HepG2 (cell line): ENCODE measurements around the gene TMEM127. TPM values are rescaled to one million over a fixed set of nuclear protein-coding genes. Genes with fewer than 3 reads are reported as not detected.

Source experiments
- ATAC-seq: fragments of 200-7000 bp; cut with Tn5 transposase; 3 replicates; pipeline ENCODE4 v1.9.1; 2020; ENCODE audit warnings: mild to moderate bottlenecking, moderate library complexity
- BruUV-seq: library from RNA; stranded (reverse); fragments of 400-500 nt; replicated peaks from 2 replicates; lab custom pipeline; 2021; lab: Mats Ljungman, UMichigan
- CTCF ChIA-PET: fragments of 300-600 bp; formaldehyde crosslinking; extraction: SDS; loops from one replicate; lab custom pipeline; 2021; ENCODE audit warnings: low total read pairs, inconsistent platforms, low intra/inter-chr PET ratio; lab: Yijun Ruan, JAX
- POLR2A ChIA-PET: fragments of 350-600 bp; sonication (Branson Sonifier 250); formaldehyde crosslinking; loops from one replicate; lab custom pipeline; 2020; ENCODE audit warnings: antibody characterized with exemption, inconsistent platforms; lab: Yijun Ruan, JAX
- DNase-seq: peaks from one replicate; pipeline ENCODE4 v3.0.0-alpha.2; 2015; ENCODE audit warnings: low spot score
- FAIRE-seq: peaks from 3 replicates; lab custom pipeline; 2011; peaks lifted over from hg19 to GRCh38; lab: Jason Lieb, UNC
- H2AFZ ChIP-seq: one replicate; pipeline ENCODE4 v1.6.1; 2011; ENCODE audit warnings: low read length, inconsistent platforms
- H3K27ac ChIP-seq: fragments of 300-600 bp; 3 replicates; pipeline ENCODE4 v1.8.0; 2011; ENCODE audit warnings: mixed run types, mild to moderate bottlenecking, mixed read lengths, low read length, inconsistent platforms; ENCODE audit not compliant: insufficient read depth; ENCODE audit errors: extremely low read length
- H3K27me3 ChIP-seq, 2 experiments: fragments of 200-600 bp in 1 of 2; 2 replicates in 1 of 2; 3 replicates in 1 of 2; pipeline versions ENCODE4 v1.6.0 to v1.8.0; 2011; ENCODE audit warnings: low read length in 2 of 2, mild to moderate bottlenecking in 2 of 2, moderate library complexity in 2 of 2, inconsistent platforms in 1 of 2; ENCODE audit not compliant: insufficient read depth in 2 of 2, control insufficient read depth in 1 of 2
- H3K36me3 ChIP-seq, 2 experiments: fragments of 200-600 bp in 1 of 2; replicated peaks in 1 of 2; 2 replicates in 1 of 2; 3 replicates in 1 of 2; pipeline versions ENCODE4 v1.5.1 to v1.8.0; 2011; ENCODE audit warnings: low read length in 2 of 2, inconsistent platforms in 1 of 2; ENCODE audit not compliant: insufficient read depth in 2 of 2, control insufficient read depth in 1 of 2
- H3K4me1 ChIP-seq: 2 replicates; pipeline ENCODE4 v1.5.1; 2012; ENCODE audit warnings: low read length, inconsistent platforms; ENCODE audit not compliant: insufficient read depth
- H3K4me2 ChIP-seq: 2 replicates; pipeline ENCODE4 v1.6.0; 2011; ENCODE audit warnings: low read depth, low read length, inconsistent platforms
- H3K4me3 ChIP-seq, 3 experiments: fragments of 200-600 bp in 1 of 3; sonication (generic), shearing (Covaris generic) in 1 of 3; replicated peaks in 1 of 3; 2 replicates each; pipeline ENCODE4 v1.5.1; 2011 to 2016; ENCODE audit warnings: low read length in 3 of 3, inconsistent platforms in 2 of 3, low read depth in 2 of 3, mild to moderate bottlenecking in 2 of 3, control low read depth in 1 of 3, mixed read lengths in 1 of 3; ENCODE audit not compliant: insufficient read depth in 1 of 3
- H3K79me2 ChIP-seq: one replicate; pipeline ENCODE4 v1.6.1; 2011; ENCODE audit warnings: low read length, inconsistent platforms; ENCODE audit not compliant: insufficient read depth
- H3K9ac ChIP-seq: 2 replicates; pipeline ENCODE4 v1.6.0; 2011; ENCODE audit warnings: mild to moderate bottlenecking, low read depth, low read length, inconsistent platforms; ENCODE audit not compliant: insufficient read depth
- H3K9me3 ChIP-seq: 2 replicates; pipeline ENCODE4 v1.5.1; 2012; ENCODE audit warnings: mild to moderate bottlenecking, low read length
- H4K20me1 ChIP-seq: 2 replicates; pipeline ENCODE4 v1.6.0; 2011; ENCODE audit warnings: inconsistent platforms, mild to moderate bottlenecking, low read length, moderate library complexity; ENCODE audit not compliant: insufficient read depth
- CBX1 ChIP-seq: IDR thresholded peaks from one replicate; pipeline ENCODE4 v1.6.1; 2016; ENCODE audit warnings: antibody characterized with exemption, low read depth
- FOXC1 ChIP-seq: sonication (generic); formaldehyde crosslinking; IDR thresholded peaks from 2 replicates; pipeline ENCODE4 v1.8.0; 2022; ENCODE audit warnings: mild to moderate bottlenecking, missing genetic modification reagents, borderline replicate concordance
- HES4 ChIP-seq: sonication (generic); formaldehyde crosslinking; IDR thresholded peaks from 2 replicates; pipeline ENCODE4 v1.9.0; 2021; ENCODE audit warnings: mild to moderate bottlenecking, missing genetic modification reagents, borderline replicate concordance
- MED1 ChIP-seq: sonication (generic); formaldehyde crosslinking; IDR thresholded peaks from 2 replicates; pipeline ENCODE4 v1.4.0; 2020; ENCODE audit warnings: missing genetic modification reagents
- MXD4 ChIP-seq: IDR thresholded peaks from 2 replicates; pipeline ENCODE4 v1.6.1; 2016; ENCODE audit warnings: mild to moderate bottlenecking, missing biosample characterization, missing genetic modification reagents
- NCOA1 ChIP-seq: sonication (generic); formaldehyde crosslinking; IDR thresholded peaks from 2 replicates; pipeline ENCODE4 v1.9.0; 2021; ENCODE audit warnings: missing genetic modification reagents
- SMARCE1 ChIP-seq: fragments of 450-650 bp; IDR thresholded peaks from 2 replicates; pipeline ENCODE4 v1.6.1; 2017; ENCODE audit warnings: borderline replicate concordance
- TMF1 ChIP-seq: sonication (generic); formaldehyde crosslinking; IDR thresholded peaks from 2 replicates; pipeline ENCODE4 v1.8.1; 2022; ENCODE audit warnings: low read depth, missing genetic modification reagents
- TOPORS ChIP-seq: sonication (generic); formaldehyde crosslinking; IDR thresholded peaks from 2 replicates; pipeline ENCODE4 v1.8.0; 2023; ENCODE audit warnings: mild to moderate bottlenecking, missing genetic modification reagents
- ZBTB37 ChIP-seq: sonication (generic); formaldehyde crosslinking; IDR thresholded peaks from 2 replicates; pipeline ENCODE4 v1.4.0; 2020; ENCODE audit warnings: mild to moderate bottlenecking, missing genetic modification reagents
- ZFP36 ChIP-seq: fragments of 150-350 bp; IDR thresholded peaks from 2 replicates; pipeline ENCODE4 v1.6.1; 2018; ENCODE audit warnings: borderline replicate concordance, low read length, low read depth; ENCODE audit not compliant: partially characterized antibody
- ZNF431 ChIP-seq: sonication (generic); formaldehyde crosslinking; IDR thresholded peaks from 2 replicates; pipeline ENCODE4 v1.9.0; 2022; ENCODE audit warnings: missing genetic modification reagents, low read depth, mild to moderate bottlenecking, borderline replicate concordance
- ZNF678 ChIP-seq: sonication (generic); formaldehyde crosslinking; IDR thresholded peaks from 2 replicates; pipeline ENCODE4 v1.4.0; 2020; ENCODE audit warnings: mild to moderate bottlenecking, missing genetic modification reagents
- ZNF773 ChIP-seq: sonication (generic); formaldehyde crosslinking; IDR thresholded peaks from 2 replicates; pipeline ENCODE4 v1.4.0; 2020; ENCODE audit warnings: missing genetic modification reagents, borderline replicate concordance
- ZNF788 ChIP-seq: sonication (generic); formaldehyde crosslinking; IDR thresholded peaks from 2 replicates; pipeline ENCODE4 v1.5.0; 2020; ENCODE audit warnings: mild to moderate bottlenecking, missing genetic modification reagents, borderline replicate concordance
- ZNF83 ChIP-seq: sonication (generic); formaldehyde crosslinking; IDR thresholded peaks from 2 replicates; pipeline ENCODE4 v1.4.0; 2020; ENCODE audit warnings: missing genetic modification reagents, mild to moderate bottlenecking, borderline replicate concordance
- WGBS: methylation state at CpG from one replicate; pipeline ENCODE4 v1.1.6; 2017; ENCODE audit warnings: low lambda C conversion rate; 5-methylcytosine and 5-hydroxymethylcytosine counted together
- in situ Hi-C: cut with HindIII; loops from 2 replicates; pipeline ENCODE4 v1.10.0; 2017; ENCODE audit warnings: low pct_unique_long_range_greater_than_20kb; ENCODE audit not compliant: extremely low pct_ligation_motif_present
- intact Hi-C: fragments of 100-400 bp; cut with micrococcal nuclease; formaldehyde crosslinking; loops from one replicate; pipeline ENCODE4 v1.10.0; 2022; ENCODE audit not compliant: unreplicated experiment
- polyA plus RNA-seq, 8 experiments: library from polyadenylated mRNA; depleted of rRNA in 3 of 8; stranded (reverse) in 7 of 8; unstranded in 1 of 8; fragments of >200 nt; fragmentation: Illumina TruSeq in 4 of 8; extraction: Trizol in 4 of 8; gene quantifications; 2 replicates each; pipeline versions ENCODE4 v1.2.1 to v1.2.3, GENCODE V29; 2011 to 2016; ENCODE audit warnings: low read depth in 4 of 8, missing spikeins in 1 of 8, mixed read lengths in 1 of 8; ENCODE audit not compliant: insufficient read depth in 1 of 8
- total RNA-seq, 5 experiments: library from RNA; depleted of rRNA; stranded (reverse); fragments of >200 nt; fragmentation: Illumina TruSeq; extraction: Trizol; gene quantifications; 2 replicates each; pipeline ENCODE4 v1.2.3, GENCODE V29; 2016; ENCODE audit warnings: low read depth in 1 of 5
- TF ChIP-seq, protein P1 (sequence below): sonication (generic); formaldehyde crosslinking; IDR thresholded peaks from 2 replicates; pipeline ENCODE4 v1.8.1; 2023; ENCODE audit warnings: missing genetic modification reagents, inconsistent platforms, borderline replicate concordance
- TF ChIP-seq, protein P2 (sequence below): sonication (generic); formaldehyde crosslinking; IDR thresholded peaks from 2 replicates; pipeline ENCODE4 v1.4.0; 2020; ENCODE audit warnings: missing genetic modification reagents
- TF ChIP-seq, protein P3 (sequence below): sonication (generic); formaldehyde crosslinking; IDR thresholded peaks from 2 replicates; pipeline ENCODE4 v1.5.0; 2020; ENCODE audit warnings: mild to moderate bottlenecking, missing genetic modification reagents

TMEM127 gene
- total and polyA plus RNA-seq, 2 of the 13 experiments (the other 11 are each of a cell fraction or from before 2014, with no cell fraction given), result 21.5 to 33.9 TPM

DNA sequence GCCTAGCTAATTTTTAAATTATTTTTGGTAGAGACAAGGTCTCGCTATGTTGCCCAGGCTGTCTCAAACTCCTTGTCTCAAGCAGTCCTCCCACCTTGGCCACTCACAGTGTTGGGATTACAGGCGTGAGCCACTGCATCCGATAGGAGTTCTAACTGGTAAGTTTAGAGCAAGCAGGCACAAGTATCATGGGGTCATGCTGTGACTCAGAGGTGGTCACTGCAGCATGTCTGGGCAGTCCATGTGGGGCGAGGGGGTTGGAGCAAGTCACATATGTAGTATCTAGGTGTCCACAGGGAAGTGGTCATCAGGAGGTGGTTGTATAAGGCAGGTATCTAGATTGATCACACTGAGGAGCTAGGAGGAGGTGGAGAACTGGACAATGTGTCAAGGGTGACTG is 34.5 kb downstream of the TMEM127 start:
- Histone ChIP-seq H3K9me3 (no peaks in the 10 kb centered on the region), H3K27me3 (no peaks in the 10 kb centered on the region), H3K36me3 (peaks cover 0 to 2% of the 10 kb centered on the region in 2 experiments; a peak in 1 of 5 replicates), H3K4me3 (no peak overlapping the region), H3K4me2 (no peak overlapping the region), H3K27ac (no peak overlapping the region), H3K79me2 (no peaks in the 10 kb centered on the region), H3K4me1 (no peaks in the 10 kb centered on the region), H2AFZ (no peak overlapping the region), H3K9ac (no peak overlapping the region), H4K20me1 (no peaks in the 10 kb centered on the region)
- no peak for DNase-seq
- in situ Hi-C loops (no loop called here), intact Hi-C loops (no loop called here)
- BruUV-seq, result no TSS peak
- POLR2A ChIA-PET, result no interaction called here
- no peak for ATAC-seq
- CTCF ChIA-PET, result no interaction called here
- FAIRE-seq, result no peak
- TF ChIP-seq ZFP36 (no peak), NCOA1 (CRISPR knock-in tag) (no peak), ZNF431 (no peak), TMF1 (no peak), MXD4 (no peak), SMARCE1 (no peak), TOPORS (CRISPR knock-in tag) (no peak), ZNF83 (CRISPR knock-in tag) (no peak), MED1 (CRISPR knock-in tag) (no peak), ZNF773 (CRISPR knock-in tag) (no peak), CBX1 (no peak), ZBTB37 (CRISPR knock-in tag) (no peak), ZNF788 (CRISPR knock-in tag) (no peak), HES4 (CRISPR knock-in tag) (no peak), FOXC1 (CRISPR knock-in tag) (no peak), ZNF678 (no peak)
- TF ChIP-seq, protein P1, sequence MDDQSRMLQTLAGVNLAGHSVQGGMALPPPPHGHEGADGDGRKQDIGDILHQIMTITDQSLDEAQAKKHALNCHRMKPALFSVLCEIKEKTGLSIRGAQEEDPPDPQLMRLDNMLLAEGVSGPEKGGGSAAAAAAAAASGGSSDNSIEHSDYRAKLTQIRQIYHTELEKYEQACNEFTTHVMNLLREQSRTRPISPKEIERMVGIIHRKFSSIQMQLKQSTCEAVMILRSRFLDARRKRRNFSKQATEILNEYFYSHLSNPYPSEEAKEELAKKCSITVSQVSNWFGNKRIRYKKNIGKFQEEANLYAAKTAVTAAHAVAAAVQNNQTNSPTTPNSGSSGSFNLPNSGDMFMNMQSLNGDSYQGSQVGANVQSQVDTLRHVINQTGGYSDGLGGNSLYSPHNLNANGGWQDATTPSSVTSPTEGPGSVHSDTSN (CRISPR knock-in tag), result no peak
- TF ChIP-seq, protein P2, sequence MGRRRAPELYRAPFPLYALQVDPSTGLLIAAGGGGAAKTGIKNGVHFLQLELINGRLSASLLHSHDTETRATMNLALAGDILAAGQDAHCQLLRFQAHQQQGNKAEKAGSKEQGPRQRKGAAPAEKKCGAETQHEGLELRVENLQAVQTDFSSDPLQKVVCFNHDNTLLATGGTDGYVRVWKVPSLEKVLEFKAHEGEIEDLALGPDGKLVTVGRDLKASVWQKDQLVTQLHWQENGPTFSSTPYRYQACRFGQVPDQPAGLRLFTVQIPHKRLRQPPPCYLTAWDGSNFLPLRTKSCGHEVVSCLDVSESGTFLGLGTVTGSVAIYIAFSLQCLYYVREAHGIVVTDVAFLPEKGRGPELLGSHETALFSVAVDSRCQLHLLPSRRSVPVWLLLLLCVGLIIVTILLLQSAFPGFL (CRISPR knock-in tag), result no peak
- TF ChIP-seq, protein P3, sequence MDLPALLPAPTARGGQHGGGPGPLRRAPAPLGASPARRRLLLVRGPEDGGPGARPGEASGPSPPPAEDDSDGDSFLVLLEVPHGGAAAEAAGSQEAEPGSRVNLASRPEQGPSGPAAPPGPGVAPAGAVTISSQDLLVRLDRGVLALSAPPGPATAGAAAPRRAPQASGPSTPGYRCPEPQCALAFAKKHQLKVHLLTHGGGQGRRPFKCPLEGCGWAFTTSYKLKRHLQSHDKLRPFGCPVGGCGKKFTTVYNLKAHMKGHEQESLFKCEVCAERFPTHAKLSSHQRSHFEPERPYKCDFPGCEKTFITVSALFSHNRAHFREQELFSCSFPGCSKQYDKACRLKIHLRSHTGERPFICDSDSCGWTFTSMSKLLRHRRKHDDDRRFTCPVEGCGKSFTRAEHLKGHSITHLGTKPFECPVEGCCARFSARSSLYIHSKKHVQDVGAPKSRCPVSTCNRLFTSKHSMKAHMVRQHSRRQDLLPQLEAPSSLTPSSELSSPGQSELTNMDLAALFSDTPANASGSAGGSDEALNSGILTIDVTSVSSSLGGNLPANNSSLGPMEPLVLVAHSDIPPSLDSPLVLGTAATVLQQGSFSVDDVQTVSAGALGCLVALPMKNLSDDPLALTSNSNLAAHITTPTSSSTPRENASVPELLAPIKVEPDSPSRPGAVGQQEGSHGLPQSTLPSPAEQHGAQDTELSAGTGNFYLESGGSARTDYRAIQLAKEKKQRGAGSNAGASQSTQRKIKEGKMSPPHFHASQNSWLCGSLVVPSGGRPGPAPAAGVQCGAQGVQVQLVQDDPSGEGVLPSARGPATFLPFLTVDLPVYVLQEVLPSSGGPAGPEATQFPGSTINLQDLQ (CRISPR knock-in tag), result no peak
- TF ChIP-seq, all 625 proteins: peak for 0
- 98% methylated on average over 4 of the region's 4 CpGs for WGBS
